ENCODE measurements around the gene ITPKC. TPM values are rescaled to one million over a fixed set of nuclear protein-coding genes. Genes with fewer than 3 reads are reported as not detected.

Gene ITPKC
- total RNA-seq, 1 experiment from 2014 or later: 11.4 TPM

DNA sequence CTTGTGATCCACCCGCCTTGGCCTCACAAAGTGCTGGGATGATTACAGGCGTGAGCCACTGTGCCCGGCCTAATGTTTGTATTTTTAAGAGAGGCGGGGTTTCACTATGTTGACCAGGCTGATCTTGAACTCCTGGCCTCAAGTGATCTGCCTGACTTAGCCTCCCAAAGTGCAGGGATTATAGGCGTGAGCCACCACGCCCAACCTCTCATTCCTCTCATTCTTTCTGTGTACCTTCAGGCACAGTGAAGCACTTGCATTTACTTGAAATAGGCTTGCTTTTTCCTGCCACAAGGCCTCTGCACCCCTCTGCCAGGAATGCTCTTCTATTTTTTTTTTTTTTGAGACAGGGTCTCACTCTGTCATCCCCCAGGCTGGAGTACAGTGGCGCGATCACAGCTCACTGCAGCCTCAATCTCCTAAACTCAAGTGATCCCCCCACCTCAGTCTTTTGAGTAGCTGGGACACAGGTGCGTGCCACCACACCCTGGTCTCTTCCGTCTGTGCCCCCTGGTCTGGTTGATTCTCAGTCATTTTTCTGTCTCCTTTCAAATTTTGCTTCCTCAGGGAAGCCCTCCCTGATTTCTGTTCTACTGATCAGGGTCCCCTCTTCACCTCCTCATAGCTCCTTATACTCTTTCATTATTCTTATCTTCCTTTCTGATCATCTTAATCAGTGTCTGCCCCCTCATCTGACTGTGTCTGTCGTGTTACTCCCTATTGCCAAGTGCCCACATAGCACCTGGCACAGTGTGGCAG is 18.3 kb downstream of the ITPKC start (continued):
- TF ChIP-seq ZFX (IDR thresholded peaks at IDR 0.05): no peak

DNA sequence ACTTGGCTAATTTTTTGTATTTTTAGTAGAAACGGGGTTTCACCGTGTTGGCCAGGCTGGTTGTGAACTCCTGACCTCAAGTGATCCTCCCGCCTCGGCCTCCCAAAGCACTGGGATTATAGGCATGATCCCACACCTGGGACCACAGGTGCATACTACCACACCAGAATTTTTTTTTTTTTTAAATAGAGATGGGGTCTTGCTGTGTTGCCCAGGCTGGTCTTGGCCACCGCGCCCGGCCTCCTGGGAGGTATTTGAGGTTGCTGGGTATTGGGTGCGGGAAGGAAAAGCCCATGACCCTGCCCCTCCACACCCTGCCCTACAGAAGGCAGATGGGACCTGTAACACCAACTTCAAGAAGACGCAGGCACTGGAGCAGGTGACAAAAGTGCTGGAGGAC is 19.7 kb downstream of the ITPKC start:
- no TSS peak for BruUV-seq (replicated peaks)
- RAD21 ChIA-PET (ENCODE audit: low non-redundant PET in 1 of 2, low total read pairs in 2 of 2, uncharacterized antibody in 2 of 2, unreplicated experiment in 2 of 2): no interaction called here
- intact Hi-C loops (cut with micrococcal nuclease): no loop called here

GRCh38 chr19:40737102-40737644 is 20.3 kb downstream of the ITPKC start:
- no peak overlapping the region for H3K4me3 ChIP-seq (replicated peaks in 1 of 2; ENCODE audit: low read depth in 1 of 2, low read length in 2 of 2)
- no peak overlapping the region for H3K27ac ChIP-seq (ENCODE audit: low read depth, low read length)
- H3K27me3 ChIP-seq (ENCODE audit: insufficient read depth, low read length): no peaks in the 10 kb centered on the region
- ChIA-PET CTCF (no interaction called here), POLR2A (no interaction called here), RAD21 (ENCODE audit: low non-redundant PET in 1 of 2, low total read pairs in 2 of 2, uncharacterized antibody in 2 of 2, unreplicated experiment in 2 of 2) (no interaction called here)
- H3K79me2 ChIP-seq (ENCODE audit: insufficient read depth, low read length): no peaks in the 10 kb centered on the region
- no TSS peak for BruUV-seq (replicated peaks)
- no peak overlapping the region for H3K9ac ChIP-seq (ENCODE audit: low read length)
- no peak overlapping the region for H2AFZ ChIP-seq (ENCODE audit: low read depth, low read length, poor library complexity, severe bottlenecking)
- no peak for DNase-seq (ENCODE audit: low read depth, low spot score)
- no peaks in the 10 kb centered on the region for H3K9me2 ChIP-seq (ENCODE audit: insufficient read depth)
- H3K36me3 ChIP-seq (ENCODE audit: control insufficient read depth in 1 of 2, insufficient read depth in 2 of 2, low read length in 2 of 2): peaks cover 14 to 17% of the 10 kb centered on the region in 2 experiments; a peak in 3 of 4 replicates
- H4K20me1 ChIP-seq (ENCODE audit: insufficient read depth): no peaks in the 10 kb centered on the region
- H3K4me2 ChIP-seq (ENCODE audit: low read length): no peak overlapping the region
- peaks cover 5 to 12% of the 10 kb centered on the region in 2 experiments; a peak in 3 of 4 replicates for H3K4me1 ChIP-seq (ENCODE audit: control insufficient read depth in 1 of 2, insufficient read depth in 2 of 2, low read length in 2 of 2)
- ATAC-seq: no peak
- no peaks in the 10 kb centered on the region for H3K9me3 ChIP-seq (ENCODE audit: control insufficient read depth in 1 of 2, insufficient read depth in 1 of 2, low read depth in 1 of 2, low read length in 2 of 2)
- intact Hi-C loops (cut with micrococcal nuclease): no loop called here
- TF ChIP-seq ZNF274 (IDR thresholded peaks at IDR 0.05; ENCODE audit: low read depth, low read length): no peak
- no peak for TF ChIP-seq SRF (IDR thresholded peaks at IDR 0.05; ENCODE audit: low read depth)
- TF ChIP-seq, protein P1, sequence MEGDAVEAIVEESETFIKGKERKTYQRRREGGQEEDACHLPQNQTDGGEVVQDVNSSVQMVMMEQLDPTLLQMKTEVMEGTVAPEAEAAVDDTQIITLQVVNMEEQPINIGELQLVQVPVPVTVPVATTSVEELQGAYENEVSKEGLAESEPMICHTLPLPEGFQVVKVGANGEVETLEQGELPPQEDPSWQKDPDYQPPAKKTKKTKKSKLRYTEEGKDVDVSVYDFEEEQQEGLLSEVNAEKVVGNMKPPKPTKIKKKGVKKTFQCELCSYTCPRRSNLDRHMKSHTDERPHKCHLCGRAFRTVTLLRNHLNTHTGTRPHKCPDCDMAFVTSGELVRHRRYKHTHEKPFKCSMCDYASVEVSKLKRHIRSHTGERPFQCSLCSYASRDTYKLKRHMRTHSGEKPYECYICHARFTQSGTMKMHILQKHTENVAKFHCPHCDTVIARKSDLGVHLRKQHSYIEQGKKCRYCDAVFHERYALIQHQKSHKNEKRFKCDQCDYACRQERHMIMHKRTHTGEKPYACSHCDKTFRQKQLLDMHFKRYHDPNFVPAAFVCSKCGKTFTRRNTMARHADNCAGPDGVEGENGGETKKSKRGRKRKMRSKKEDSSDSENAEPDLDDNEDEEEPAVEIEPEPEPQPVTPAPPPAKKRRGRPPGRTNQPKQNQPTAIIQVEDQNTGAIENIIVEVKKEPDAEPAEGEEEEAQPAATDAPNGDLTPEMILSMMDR (IDR thresholded peaks at IDR 0.05 in 2 of 3, conservative IDR thresholded peaks at IDR 0.05 in 1 of 3; ENCODE audit: borderline replicate concordance in 1 of 3, insufficient read depth in 1 of 3, low read depth in 2 of 3, low read length in 2 of 3): no peak
- TF ChIP-seq, protein P2, sequence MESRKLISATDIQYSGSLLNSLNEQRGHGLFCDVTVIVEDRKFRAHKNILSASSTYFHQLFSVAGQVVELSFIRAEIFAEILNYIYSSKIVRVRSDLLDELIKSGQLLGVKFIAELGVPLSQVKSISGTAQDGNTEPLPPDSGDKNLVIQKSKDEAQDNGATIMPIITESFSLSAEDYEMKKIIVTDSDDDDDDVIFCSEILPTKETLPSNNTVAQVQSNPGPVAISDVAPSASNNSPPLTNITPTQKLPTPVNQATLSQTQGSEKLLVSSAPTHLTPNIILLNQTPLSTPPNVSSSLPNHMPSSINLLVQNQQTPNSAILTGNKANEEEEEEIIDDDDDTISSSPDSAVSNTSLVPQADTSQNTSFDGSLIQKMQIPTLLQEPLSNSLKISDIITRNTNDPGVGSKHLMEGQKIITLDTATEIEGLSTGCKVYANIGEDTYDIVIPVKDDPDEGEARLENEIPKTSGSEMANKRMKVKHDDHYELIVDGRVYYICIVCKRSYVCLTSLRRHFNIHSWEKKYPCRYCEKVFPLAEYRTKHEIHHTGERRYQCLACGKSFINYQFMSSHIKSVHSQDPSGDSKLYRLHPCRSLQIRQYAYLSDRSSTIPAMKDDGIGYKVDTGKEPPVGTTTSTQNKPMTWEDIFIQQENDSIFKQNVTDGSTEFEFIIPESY (IDR thresholded peaks at IDR 0.05; ENCODE audit: extremely low read depth, insufficient replicate concordance, low read length): no peak
- TF ChIP-seq POLR2AphosphoS5 (IDR thresholded peaks at IDR 0.05; ENCODE audit: low read depth, low read length): no peak
- no peak for TF ChIP-seq FOSL1 (IDR thresholded peaks at IDR 0.05; ENCODE audit: low read depth)

More for the DNA sequence above, 19.7 kb downstream of the ITPKC start:
- DNase-seq (ENCODE audit: low read depth, low spot score): no peak
- H3K9me3 ChIP-seq (ENCODE audit: control insufficient read depth in 1 of 2, insufficient read depth in 1 of 2, low read depth in 1 of 2, low read length in 2 of 2): no peaks in the 10 kb centered on the region
- peaks cover 14 to 17% of the 10 kb centered on the region in 2 experiments for H3K36me3 ChIP-seq (ENCODE audit: control insufficient read depth in 1 of 2, insufficient read depth in 2 of 2, low read length in 2 of 2)
- no peaks in the 10 kb centered on the region for H3K9me2 ChIP-seq (ENCODE audit: insufficient read depth)
- ATAC-seq: no peak
- no peak overlapping the region for H2AFZ ChIP-seq (ENCODE audit: low read depth, low read length, poor library complexity, severe bottlenecking)
- ChIA-PET POLR2A (no interaction called here), CTCF (no interaction called here)
- H3K4me2 ChIP-seq (ENCODE audit: low read length): no peak overlapping the region
- TF ChIP-seq CBX3 (IDR thresholded peaks at IDR 0.05; ENCODE audit: low read depth) (no peak), EZH2phosphoT487 (IDR thresholded peaks at IDR 0.05; ENCODE audit: borderline replicate concordance) (no peak), CEBPB (IDR thresholded peaks at IDR 0.05; ENCODE audit: low read depth) (no peak), SRF (IDR thresholded peaks at IDR 0.05; ENCODE audit: low read depth) (no peak), ZNF274 (IDR thresholded peaks at IDR 0.05; ENCODE audit: low read depth, low read length) (no peak), RAD21 (IDR thresholded peaks at IDR 0.05; ENCODE audit: low read depth) (no peak), ATF3 (IDR thresholded peaks at IDR 0.05) (no peak), TCF7L2 (IDR thresholded peaks at IDR 0.05; ENCODE audit: borderline replicate concordance, extremely low read depth, insufficient read depth, insufficient read length) (no peak), JUND (IDR thresholded peaks at IDR 0.05) (no peak)
- H4K20me1 ChIP-seq (ENCODE audit: insufficient read depth): no peaks in the 10 kb centered on the region
- H3K79me2 ChIP-seq (ENCODE audit: insufficient read depth, low read length): no peaks in the 10 kb centered on the region
- no peaks in the 10 kb centered on the region for H3K27me3 ChIP-seq (ENCODE audit: insufficient read depth, low read length)
- no peak overlapping the region for H3K27ac ChIP-seq (ENCODE audit: low read depth, low read length)
- peaks cover 5 to 12% of the 10 kb centered on the region in 2 experiments; a peak in 3 of 4 replicates for H3K4me1 ChIP-seq (ENCODE audit: control insufficient read depth in 1 of 2, insufficient read depth in 2 of 2, low read length in 2 of 2)
- H3K9ac ChIP-seq (ENCODE audit: low read length): no peak overlapping the region
- H3K4me3 ChIP-seq (replicated peaks in 1 of 2; ENCODE audit: low read depth in 1 of 2, low read length in 2 of 2): no peak overlapping the region
